Muscle layer of colon (tissue), 2 donors: Measurements from ENCODE around the gene NIPBL.

ENCODE experiments used
- H3K27ac ChIP-seq: one replicate; pipeline ENCODE4 v1.7.0; 2013; ENCODE audit warnings: low read depth, mild to moderate bottlenecking, low read length, moderate library complexity
- H3K27me3 ChIP-seq, 2 donors: one replicate each; pipeline ENCODE4 v1.7.0; 2013; ENCODE audit warnings: low read length in 2 of 2, mild to moderate bottlenecking in 2 of 2; ENCODE audit not compliant: insufficient read depth in 2 of 2, control insufficient read depth in 1 of 2
- H3K36me3 ChIP-seq: one replicate; pipeline ENCODE4 v1.7.0; 2013; ENCODE audit warnings: mild to moderate bottlenecking, low read length; ENCODE audit not compliant: insufficient read depth
- H3K4me1 ChIP-seq: one replicate; pipeline ENCODE4 v1.7.0; 2013; ENCODE audit warnings: mild to moderate bottlenecking, low read length; ENCODE audit not compliant: insufficient read depth
- H3K4me3 ChIP-seq, 2 donors: one replicate each; pipeline ENCODE4 v1.7.0; 2013; ENCODE audit warnings: low read length in 2 of 2, low read depth in 1 of 2, mild to moderate bottlenecking in 1 of 2, moderate library complexity in 1 of 2
- H3K9ac ChIP-seq: one replicate; pipeline ENCODE4 v1.7.0; 2013; ENCODE audit warnings: low read length
- H3K9me3 ChIP-seq: one replicate; pipeline ENCODE4 v1.7.0; 2013; ENCODE audit warnings: mild to moderate bottlenecking, low read length
- donor health status: abdominal sarcoma.
- donor health status: Adenocarcinoma of cecum.

Gene NIPBL

GRCh38 chr5:36939969-36940858, 63.6 kb downstream of the NIPBL start:
- no peak overlapping the region for H3K27ac ChIP-seq
- no peaks in the 10 kb centered on the region for H3K36me3 ChIP-seq
- no peak overlapping the region for H3K4me3 ChIP-seq
- H3K9ac ChIP-seq: no peak overlapping the region
- H3K9me3 ChIP-seq: no peaks in the 10 kb centered on the region
- peaks cover 21% of the 10 kb centered on the region for H3K4me1 ChIP-seq
- no peaks in the 10 kb centered on the region for H3K27me3 ChIP-seq

- H3K9ac ChIP-seq: no peak overlapping the region
- H3K9me3 ChIP-seq: no peaks in the 10 kb centered on the region
- H3K4me1 ChIP-seq: peaks cover 29% of the 10 kb centered on the region
- no peaks in the 10 kb centered on the region for H3K36me3 ChIP-seq
- H3K4me3 ChIP-seq: no peak overlapping the region
- no peak overlapping the region for H3K27ac ChIP-seq
- no peaks in the 10 kb centered on the region for H3K27me3 ChIP-seq
Observed at GRCh38 chr5:36943584-36943983, 67.0 kb downstream of the NIPBL start.

- peaks cover 33% of the 10 kb centered on the region for H3K4me1 ChIP-seq
- H3K36me3 ChIP-seq: no peaks in the 10 kb centered on the region
- no peak overlapping the region for H3K4me3 ChIP-seq
- no peaks in the 10 kb centered on the region for H3K27me3 ChIP-seq
- H3K9ac ChIP-seq: no peak overlapping the region
- no peak overlapping the region for H3K27ac ChIP-seq
- H3K9me3 ChIP-seq: no peaks in the 10 kb centered on the region
Observed at GRCh38 chr5:36944024-36944423, 67.5 kb downstream of the NIPBL start.

- H3K36me3 ChIP-seq: no peaks in the 10 kb centered on the region
- H3K4me3 ChIP-seq: no peak overlapping the region
- no peak overlapping the region for H3K9ac ChIP-seq
- peaks cover 39% of the 10 kb centered on the region for H3K4me1 ChIP-seq
- no peak overlapping the region for H3K27ac ChIP-seq
- no peaks in the 10 kb centered on the region for H3K9me3 ChIP-seq
- no peaks in the 10 kb centered on the region for H3K27me3 ChIP-seq
Observed at GRCh38 chr5:36944607-36945225, 68.1 kb downstream of the NIPBL start.

- Histone ChIP-seq H3K27ac (no peak overlapping the region), H3K4me1 (peaks cover 40% of the 10 kb centered on the region), H3K36me3 (no peaks in the 10 kb centered on the region), H3K4me3 (no peak overlapping the region), H3K27me3 (no peaks in the 10 kb centered on the region), H3K9me3 (no peaks in the 10 kb centered on the region), H3K9ac (no peak overlapping the region)
Observed at GRCh38 chr5:36945687-36946086, 69.1 kb downstream of the NIPBL start.

GRCh38 chr5:36946101-36946500, 69.5 kb downstream of the NIPBL start:
- peaks cover 44% of the 10 kb centered on the region for H3K4me1 ChIP-seq
- no peaks in the 10 kb centered on the region for H3K27me3 ChIP-seq
- H3K9ac ChIP-seq: no peak overlapping the region
- H3K9me3 ChIP-seq: no peaks in the 10 kb centered on the region
- H3K4me3 ChIP-seq: no peak overlapping the region
- H3K36me3 ChIP-seq: no peaks in the 10 kb centered on the region
- no peak overlapping the region for H3K27ac ChIP-seq

- H3K4me3 ChIP-seq: no peak overlapping the region
- no peaks in the 10 kb centered on the region for H3K9me3 ChIP-seq
- no peak overlapping the region for H3K27ac ChIP-seq
- no peaks in the 10 kb centered on the region for H3K36me3 ChIP-seq
- no peak overlapping the region for H3K9ac ChIP-seq
- peaks cover 48% of the 10 kb centered on the region for H3K4me1 ChIP-seq
- no peaks in the 10 kb centered on the region for H3K27me3 ChIP-seq
Observed at GRCh38 chr5:36948041-36948440, 71.5 kb downstream of the NIPBL start.

- no peaks in the 10 kb centered on the region for H3K9me3 ChIP-seq
- no peak overlapping the region for H3K9ac ChIP-seq
- peaks cover 53% of the 10 kb centered on the region for H3K4me1 ChIP-seq
- no peaks in the 10 kb centered on the region for H3K27me3 ChIP-seq
- no peak overlapping the region for H3K4me3 ChIP-seq
- H3K27ac ChIP-seq: no peak overlapping the region
- H3K36me3 ChIP-seq: no peaks in the 10 kb centered on the region
Observed at GRCh38 chr5:36948650-36949049, 72.1 kb downstream of the NIPBL start.

GRCh38 chr5:36949593-36949992, 73.0 kb downstream of the NIPBL start:
- no peaks in the 10 kb centered on the region for H3K36me3 ChIP-seq
- H3K27ac ChIP-seq: no peak overlapping the region
- no peaks in the 10 kb centered on the region for H3K27me3 ChIP-seq
- peaks cover 53% of the 10 kb centered on the region for H3K4me1 ChIP-seq
- no peak overlapping the region for H3K9ac ChIP-seq
- no peak overlapping the region for H3K4me3 ChIP-seq
- no peaks in the 10 kb centered on the region for H3K9me3 ChIP-seq

- no peaks in the 10 kb centered on the region for H3K27me3 ChIP-seq
- no peaks in the 10 kb centered on the region for H3K9me3 ChIP-seq
- H3K9ac ChIP-seq: no peak overlapping the region
- no peak overlapping the region for H3K27ac ChIP-seq
- H3K4me1 ChIP-seq: peaks cover 48% of the 10 kb centered on the region
- no peak overlapping the region for H3K4me3 ChIP-seq
- no peaks in the 10 kb centered on the region for H3K36me3 ChIP-seq
Observed at GRCh38 chr5:36950586-36951457, 74.3 kb downstream of the NIPBL start.

GRCh38 chr5:36953043-36953442, 76.5 kb downstream of the NIPBL start:
- no peaks in the 10 kb centered on the region for H3K27me3 ChIP-seq
- H3K9ac ChIP-seq: no peak overlapping the region
- no peaks in the 10 kb centered on the region for H3K9me3 ChIP-seq
- H3K4me1 ChIP-seq: peaks cover 42% of the 10 kb centered on the region
- no peaks in the 10 kb centered on the region for H3K36me3 ChIP-seq
- H3K27ac ChIP-seq: no peak overlapping the region
- H3K4me3 ChIP-seq: no peak overlapping the region
